Esophagus muscularis mucosa (tissue), 4 donors: ENCODE data around the gene TMEM138. TPM values are rescaled to one million over a fixed set of nuclear protein-coding genes. Genes with fewer than 3 reads are reported as not detected.
A peak's percentile ranks its signal among the peaks of the same experiment; 100 is the strongest.

Experiments used
- DNase-seq: peaks from one replicate; pipeline ENCODE4 v3.0.0-alpha.2; 2017; ENCODE audit errors: extremely low spot score
- H3K27ac ChIP-seq, 4 donors: fragments of 200-600 bp; sonication (generic); replicated peaks in 1 of 4; 1 replicate in 3 of 4; 2 replicates in 1 of 4; pipeline ENCODE4 v1.5.1; 2016 to 2019; ENCODE audit warnings: mild to moderate bottlenecking in 1 of 4
- H3K27me3 ChIP-seq, 4 donors: fragments of 200-600 bp; sonication (generic); one replicate each; pipeline versions ENCODE4 v1.5.1 to v1.6.0; 2016 to 2019
- H3K36me3 ChIP-seq, 4 donors: fragments of 200-600 bp; sonication (generic); one replicate each; pipeline ENCODE4 v1.5.1; 2016 to 2019
- H3K4me1 ChIP-seq, 4 donors: fragments of 200-600 bp; sonication (generic); one replicate each; pipeline ENCODE4 v1.5.1; 2016 to 2019
- H3K4me3 ChIP-seq, 4 donors: fragments of 200-600 bp; sonication (generic); 1 replicate in 2 of 4; 2 replicates in 2 of 4; pipeline ENCODE4 v1.5.1; 2016 to 2019; ENCODE audit warnings: mild to moderate bottlenecking in 4 of 4, moderate library complexity in 1 of 4
- H3K9me3 ChIP-seq, 4 donors: fragments of 200-600 bp; sonication (generic); 1 replicate in 3 of 4; 2 replicates in 1 of 4; pipeline ENCODE4 v1.5.1; 2016 to 2019
- EP300 ChIP-seq: sonication (generic); formaldehyde crosslinking; IDR thresholded peaks from one replicate; pipeline ENCODE4 v1.6.1; 2017; ENCODE audit warnings: antibody characterized with exemption
- POLR2A ChIP-seq: fragments of 450-650 bp; IDR thresholded peaks from one replicate; pipeline ENCODE4 v1.6.1; 2017; ENCODE audit warnings: antibody characterized with exemption, moderate library complexity, mild to moderate bottlenecking, low read depth
- POLR2AphosphoS5 ChIP-seq, 2 donors: sonication (generic); formaldehyde crosslinking; IDR thresholded peaks; one replicate each; pipeline ENCODE4 v1.6.1; 2017; ENCODE audit warnings: antibody characterized with exemption in 2 of 2
- WGBS: methylation state at CpG from one replicate; pipeline ENCODE4 v1.1.5; 2018; 5-methylcytosine and 5-hydroxymethylcytosine counted together
- intact Hi-C: fragments of 100-400 bp; cut with DNase I; formaldehyde crosslinking; loops from one replicate; pipeline ENCODE4 v1.15.1; 2023
- total RNA-seq, 4 donors: library from RNA; depleted of rRNA; stranded (reverse); fragments of >200 nt; gene quantifications; one replicate each; pipeline versions ENCODE4 v1.1.0 to v1.2.1, GENCODE V29; 2016
- TF ChIP-seq, protein P1 (sequence below), 3 experiments: fragments of 200-600 bp in 2 of 3; fragments of 450-650 bp in 1 of 3; sonication (generic) in 2 of 3; IDR thresholded peaks; one replicate each; pipeline ENCODE4 v1.5.1; 2017 to 2019; ENCODE audit warnings: antibody characterized with exemption in 3 of 3, mild to moderate bottlenecking in 2 of 3, moderate library complexity in 1 of 3

Gene TMEM138
- total RNA-seq, 4 donors from 2014 or later, result 10.4 to 22.7 (median 15.9) TPM

DNA sequence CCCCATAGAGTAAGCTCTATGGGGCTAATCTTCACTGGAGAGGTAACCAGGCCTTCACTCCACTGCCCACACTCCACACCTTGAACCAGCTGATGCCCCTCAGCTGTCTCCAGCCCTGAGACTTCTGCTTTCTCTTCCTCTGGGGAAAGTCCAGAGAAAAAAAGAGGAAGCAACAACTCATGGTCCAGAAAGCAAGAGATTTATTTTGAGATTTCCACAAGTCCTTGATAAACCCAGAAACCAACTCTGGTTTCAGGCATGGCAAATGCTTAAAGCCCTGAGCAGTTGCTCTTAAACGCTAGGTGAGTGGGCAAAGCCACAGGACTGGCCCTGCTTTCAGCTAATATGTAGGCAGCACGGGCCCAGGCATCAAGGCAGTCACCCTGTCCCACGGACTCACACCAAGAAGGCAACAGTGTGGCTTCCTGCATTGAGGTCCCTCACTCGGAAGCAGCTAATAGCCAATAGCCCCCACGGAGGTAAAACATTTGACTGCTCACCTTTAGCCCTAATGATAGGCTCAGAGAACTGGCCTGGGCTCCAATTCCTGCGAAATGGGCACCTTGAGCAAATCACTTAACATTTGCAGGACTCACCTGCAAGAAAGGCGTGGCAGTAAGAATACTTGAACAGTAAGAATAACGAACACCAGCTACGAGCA, 4.8 kb upstream of the TMEM138 start:
- H3K4me1 ChIP-seq, result peaks cover 19 to 26% (median 23%) of the 10 kb centered on the region in 4 donors
- intact Hi-C loops, result no loop called here
- no peaks in the 10 kb centered on the region for H3K27me3 ChIP-seq
- H3K9me3 ChIP-seq, result no peaks in the 10 kb centered on the region
- no peak overlapping the region for H3K4me3 ChIP-seq
- no peak overlapping the region for H3K27ac ChIP-seq
- WGBS, result 83% methylated on average over 9 of the region's 9 CpGs
- peaks cover 23 to 42% (median 34%) of the 10 kb centered on the region in 4 donors for H3K36me3 ChIP-seq
- no peak for TF ChIP-seq POLR2AphosphoS5 (IDR thresholded peaks at IDR 0.05)
- no peak for DNase-seq

DNA sequence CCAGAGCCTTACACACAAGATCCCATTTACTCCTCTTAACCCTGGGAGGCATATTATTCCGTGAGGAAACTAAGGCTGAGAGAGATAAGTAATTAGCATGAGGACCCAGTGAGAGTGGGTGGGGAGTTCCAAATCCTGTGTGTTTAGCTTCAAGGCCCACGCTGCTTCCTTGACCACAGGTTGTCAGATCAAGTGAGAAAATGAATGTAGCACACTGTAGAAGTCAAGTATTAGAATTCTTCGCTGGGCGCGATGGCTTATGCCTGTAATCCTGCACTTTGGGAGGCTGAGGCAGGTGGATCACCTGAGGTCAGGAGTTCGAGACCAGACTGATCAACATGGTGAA, 4.3 kb upstream of the TMEM138 start:
- intact Hi-C loops, result no loop called here
- Histone ChIP-seq H3K27me3 (no peaks in the 10 kb centered on the region), H3K36me3 (peaks cover 20 to 37% (median 29%) of the 10 kb centered on the region in 4 donors), H3K27ac (no peak overlapping the region), H3K4me1 (peaks cover 22 to 30% (median 27%) of the 10 kb centered on the region in 4 donors), H3K9me3 (no peaks in the 10 kb centered on the region), H3K4me3 (no peak overlapping the region)
- TF ChIP-seq EP300 (no peak), POLR2AphosphoS5 (IDR thresholded peaks at IDR 0.05) (no peak), POLR2A (no peak)
- TF ChIP-seq, protein P1, sequence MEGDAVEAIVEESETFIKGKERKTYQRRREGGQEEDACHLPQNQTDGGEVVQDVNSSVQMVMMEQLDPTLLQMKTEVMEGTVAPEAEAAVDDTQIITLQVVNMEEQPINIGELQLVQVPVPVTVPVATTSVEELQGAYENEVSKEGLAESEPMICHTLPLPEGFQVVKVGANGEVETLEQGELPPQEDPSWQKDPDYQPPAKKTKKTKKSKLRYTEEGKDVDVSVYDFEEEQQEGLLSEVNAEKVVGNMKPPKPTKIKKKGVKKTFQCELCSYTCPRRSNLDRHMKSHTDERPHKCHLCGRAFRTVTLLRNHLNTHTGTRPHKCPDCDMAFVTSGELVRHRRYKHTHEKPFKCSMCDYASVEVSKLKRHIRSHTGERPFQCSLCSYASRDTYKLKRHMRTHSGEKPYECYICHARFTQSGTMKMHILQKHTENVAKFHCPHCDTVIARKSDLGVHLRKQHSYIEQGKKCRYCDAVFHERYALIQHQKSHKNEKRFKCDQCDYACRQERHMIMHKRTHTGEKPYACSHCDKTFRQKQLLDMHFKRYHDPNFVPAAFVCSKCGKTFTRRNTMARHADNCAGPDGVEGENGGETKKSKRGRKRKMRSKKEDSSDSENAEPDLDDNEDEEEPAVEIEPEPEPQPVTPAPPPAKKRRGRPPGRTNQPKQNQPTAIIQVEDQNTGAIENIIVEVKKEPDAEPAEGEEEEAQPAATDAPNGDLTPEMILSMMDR (IDR thresholded peaks at IDR 0.05), result no peak
- 96% methylated on average over 6 of the region's 6 CpGs for WGBS
- DNase-seq, result no peak

DNA sequence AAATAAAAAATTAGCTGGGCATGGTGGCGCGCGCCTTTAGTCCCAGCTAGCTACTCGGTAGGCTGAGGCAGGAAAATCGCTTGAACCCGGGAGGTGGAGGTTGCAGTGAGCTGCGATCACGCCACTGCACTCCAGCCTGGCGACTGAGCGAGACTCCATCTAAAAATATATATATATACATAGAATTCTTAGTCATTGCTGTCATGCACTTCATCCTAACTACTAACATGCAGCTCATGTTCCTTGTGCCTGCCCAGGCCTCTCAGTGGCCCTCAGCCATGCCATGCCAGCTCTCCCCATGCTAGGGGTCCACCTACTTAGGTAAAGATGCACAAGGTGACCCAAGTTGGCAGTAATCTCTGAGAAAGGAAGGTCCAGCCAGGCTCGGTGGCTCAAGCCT, 3.6 kb upstream of the TMEM138 start:
- no peak for TF ChIP-seq EP300
- no peak for TF ChIP-seq POLR2AphosphoS5 (IDR thresholded peaks at IDR 0.05)
- TF ChIP-seq, protein P1 (IDR thresholded peaks at IDR 0.05), result no peak
- no peak for TF ChIP-seq POLR2A
- Histone ChIP-seq H3K9me3 (no peaks in the 10 kb centered on the region), H3K36me3 (peaks cover 13 to 30% (median 22%) of the 10 kb centered on the region in 4 donors), H3K27ac (no peak overlapping the region), H3K4me3 (no peak overlapping the region), H3K4me1 (peaks cover 29 to 37% (median 33%) of the 10 kb centered on the region in 4 donors), H3K27me3 (no peaks in the 10 kb centered on the region)
- intact Hi-C loops, result no loop called here
- WGBS, result 97% methylated on average over 11 of the region's 11 CpGs
- no peak for DNase-seq

DNA sequence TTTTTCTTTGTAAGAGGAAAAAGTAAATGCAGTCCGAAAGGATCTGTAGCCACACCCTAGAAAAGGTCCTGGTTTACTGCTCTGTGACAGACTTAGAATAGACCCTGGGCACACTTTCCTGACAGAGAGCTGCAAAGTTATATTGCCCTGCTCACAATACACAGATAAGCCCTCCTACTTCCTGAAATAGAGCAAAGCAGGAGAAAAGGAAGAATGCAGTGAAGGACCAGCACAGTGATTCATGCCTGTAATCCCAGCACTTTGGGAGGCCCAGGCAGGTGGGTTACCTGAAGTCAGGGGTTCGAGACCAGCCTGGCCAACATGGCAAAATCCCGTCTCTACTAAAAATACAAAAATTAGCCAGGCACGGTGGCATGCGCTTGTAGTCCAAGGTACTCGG, 2.7 kb upstream of the TMEM138 start:
- no peaks in the 10 kb centered on the region for H3K27me3 ChIP-seq
- H3K36me3 ChIP-seq, result peaks cover 15 to 29% (median 20%) of the 10 kb centered on the region in 4 donors
- H3K27ac ChIP-seq, result no peak overlapping the region
- WGBS, result 86% methylated on average over 6 of the region's 6 CpGs
- no peak for DNase-seq
- H3K4me3 ChIP-seq, result no peak overlapping the region
- peaks cover 30 to 42% (median 36%) of the 10 kb centered on the region in 4 donors for H3K4me1 ChIP-seq
- TF ChIP-seq POLR2A, result no peak
- TF ChIP-seq EP300, result no peak
- no peak for TF ChIP-seq POLR2AphosphoS5 (IDR thresholded peaks at IDR 0.05)
- TF ChIP-seq, protein P1 (IDR thresholded peaks at IDR 0.05), result no peak
- intact Hi-C loops, result no loop called here
- no peaks in the 10 kb centered on the region for H3K9me3 ChIP-seq

DNA sequence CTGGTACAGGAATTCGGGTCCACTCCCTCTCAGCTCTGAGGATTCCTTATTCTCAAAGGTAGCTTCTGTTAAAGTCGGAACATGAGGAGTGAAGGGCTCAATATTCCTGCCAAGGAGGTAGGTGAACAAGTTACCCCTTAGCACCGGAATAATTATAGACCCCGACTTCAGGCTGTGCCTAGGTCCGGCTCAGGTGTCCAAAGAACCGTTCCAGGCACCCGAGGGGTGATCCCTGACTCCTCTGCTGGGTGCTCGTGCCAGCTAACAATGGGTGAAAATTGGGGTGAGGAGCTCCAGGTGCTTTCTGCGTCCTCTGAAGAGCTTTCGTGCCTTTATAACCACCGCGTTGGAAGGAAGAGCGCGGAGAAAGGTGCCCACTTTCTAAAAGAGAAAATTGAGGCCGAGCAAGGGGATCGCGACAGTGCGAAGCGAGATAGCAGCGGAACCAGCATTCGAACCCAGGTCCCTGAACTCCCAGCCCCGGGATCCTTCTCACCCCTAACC, 885 bp upstream of the TMEM138 start:
- peak overlapping the region; percentile 92 to 100 (median 98) for H3K27ac ChIP-seq
- no peak for DNase-seq
- H3K9me3 ChIP-seq, result no peaks in the 10 kb centered on the region
- peaks cover 20 to 31% (median 27%) of the 10 kb centered on the region in 4 donors for H3K36me3 ChIP-seq
- TF ChIP-seq, protein P1 (IDR thresholded peaks at IDR 0.05), result no peak
- no peak for TF ChIP-seq EP300
- no peak for TF ChIP-seq POLR2A
- no peak for TF ChIP-seq POLR2AphosphoS5 (IDR thresholded peaks at IDR 0.05)
- intact Hi-C loops, result no loop called here
- peak overlapping the region; percentile 66 to 94 (median 80) for H3K4me3 ChIP-seq
- WGBS, result 2% methylated on average over 22 of the region's 22 CpGs
- H3K4me1 ChIP-seq, result peaks cover 30 to 42% (median 35%) of the 10 kb centered on the region in 4 donors
- H3K27me3 ChIP-seq, result no peaks in the 10 kb centered on the region
